GM23338 (cell line): ENCODE data around the gene ARHGEF28. TPM values are rescaled to one million over a fixed set of nuclear protein-coding genes. Genes with fewer than 3 reads are reported as not detected.

ENCODE experiments used
- CREB1 ChIP-seq: fragments of 250-450 bp; sonication (Bioruptor Pico); IDR thresholded peaks from 2 replicates; pipeline ENCODE4 v1.5.0; 2020; ENCODE audit warnings: low read depth, mild to moderate bottlenecking, moderate library complexity
- CTCF ChIP-seq, 2 experiments: fragments of 200-600 bp in 1 of 2; sonication (generic) in 1 of 2; conservative IDR thresholded peaks; 2 replicates each; pipeline versions ENCODE4 v1.5.1 to v1.6.1; 2016 to 2017; ENCODE audit warnings: antibody characterized with exemption in 2 of 2, low read depth in 2 of 2, mild to moderate bottlenecking in 2 of 2, moderate library complexity in 1 of 2
- NANOG ChIP-seq: IDR thresholded peaks from 2 replicates; pipeline ENCODE4 v1.6.1; 2016; ENCODE audit warnings: antibody characterized with exemption, borderline replicate concordance
- REST ChIP-seq: IDR thresholded peaks from one replicate; pipeline ENCODE4 v1.6.1; 2018; ENCODE audit warnings: antibody characterized with exemption; ENCODE audit not compliant: unreplicated experiment
- STAT1 ChIP-seq: IDR thresholded peaks from one replicate; pipeline ENCODE4 v1.6.1; 2016; ENCODE audit warnings: antibody characterized with exemption; ENCODE audit not compliant: unreplicated experiment
- ZNF114 ChIP-seq: fragments of 250-450 bp; sonication (Bioruptor Pico); IDR thresholded peaks from 2 replicates; pipeline ENCODE4 v1.5.0; 2020; ENCODE audit warnings: mild to moderate bottlenecking, moderate library complexity
- polyA plus RNA-seq: library from polyadenylated mRNA; unstranded; fragments of >200 nt; fragmentation: Nextera tagmentation; extraction: Ambion mirVana; gene quantifications from 2 replicates; pipeline ENCODE4 v1.2.1, GENCODE V29; 2016
- total RNA-seq: library from RNA; depleted of rRNA; stranded (reverse); fragments of >200 nt; shearing (Covaris generic); gene quantifications from 2 replicates; pipeline ENCODE4 v1.2.3, GENCODE V29; 2014
- TF ChIP-seq, protein P1 (sequence below): fragments of 250-450 bp; sonication (Bioruptor Pico); IDR thresholded peaks from 2 replicates; pipeline ENCODE4 v1.5.0; 2020; ENCODE audit warnings: mild to moderate bottlenecking, moderate library complexity

Gene ARHGEF28
- total and polyA plus RNA-seq, 2 experiments from 2014 or later = 0.39 to 1.0 TPM

GRCh38 chr5:73915345-73915744, 289.3 kb downstream of the ARHGEF28 start (continued):
- TF ChIP-seq, protein P1, sequence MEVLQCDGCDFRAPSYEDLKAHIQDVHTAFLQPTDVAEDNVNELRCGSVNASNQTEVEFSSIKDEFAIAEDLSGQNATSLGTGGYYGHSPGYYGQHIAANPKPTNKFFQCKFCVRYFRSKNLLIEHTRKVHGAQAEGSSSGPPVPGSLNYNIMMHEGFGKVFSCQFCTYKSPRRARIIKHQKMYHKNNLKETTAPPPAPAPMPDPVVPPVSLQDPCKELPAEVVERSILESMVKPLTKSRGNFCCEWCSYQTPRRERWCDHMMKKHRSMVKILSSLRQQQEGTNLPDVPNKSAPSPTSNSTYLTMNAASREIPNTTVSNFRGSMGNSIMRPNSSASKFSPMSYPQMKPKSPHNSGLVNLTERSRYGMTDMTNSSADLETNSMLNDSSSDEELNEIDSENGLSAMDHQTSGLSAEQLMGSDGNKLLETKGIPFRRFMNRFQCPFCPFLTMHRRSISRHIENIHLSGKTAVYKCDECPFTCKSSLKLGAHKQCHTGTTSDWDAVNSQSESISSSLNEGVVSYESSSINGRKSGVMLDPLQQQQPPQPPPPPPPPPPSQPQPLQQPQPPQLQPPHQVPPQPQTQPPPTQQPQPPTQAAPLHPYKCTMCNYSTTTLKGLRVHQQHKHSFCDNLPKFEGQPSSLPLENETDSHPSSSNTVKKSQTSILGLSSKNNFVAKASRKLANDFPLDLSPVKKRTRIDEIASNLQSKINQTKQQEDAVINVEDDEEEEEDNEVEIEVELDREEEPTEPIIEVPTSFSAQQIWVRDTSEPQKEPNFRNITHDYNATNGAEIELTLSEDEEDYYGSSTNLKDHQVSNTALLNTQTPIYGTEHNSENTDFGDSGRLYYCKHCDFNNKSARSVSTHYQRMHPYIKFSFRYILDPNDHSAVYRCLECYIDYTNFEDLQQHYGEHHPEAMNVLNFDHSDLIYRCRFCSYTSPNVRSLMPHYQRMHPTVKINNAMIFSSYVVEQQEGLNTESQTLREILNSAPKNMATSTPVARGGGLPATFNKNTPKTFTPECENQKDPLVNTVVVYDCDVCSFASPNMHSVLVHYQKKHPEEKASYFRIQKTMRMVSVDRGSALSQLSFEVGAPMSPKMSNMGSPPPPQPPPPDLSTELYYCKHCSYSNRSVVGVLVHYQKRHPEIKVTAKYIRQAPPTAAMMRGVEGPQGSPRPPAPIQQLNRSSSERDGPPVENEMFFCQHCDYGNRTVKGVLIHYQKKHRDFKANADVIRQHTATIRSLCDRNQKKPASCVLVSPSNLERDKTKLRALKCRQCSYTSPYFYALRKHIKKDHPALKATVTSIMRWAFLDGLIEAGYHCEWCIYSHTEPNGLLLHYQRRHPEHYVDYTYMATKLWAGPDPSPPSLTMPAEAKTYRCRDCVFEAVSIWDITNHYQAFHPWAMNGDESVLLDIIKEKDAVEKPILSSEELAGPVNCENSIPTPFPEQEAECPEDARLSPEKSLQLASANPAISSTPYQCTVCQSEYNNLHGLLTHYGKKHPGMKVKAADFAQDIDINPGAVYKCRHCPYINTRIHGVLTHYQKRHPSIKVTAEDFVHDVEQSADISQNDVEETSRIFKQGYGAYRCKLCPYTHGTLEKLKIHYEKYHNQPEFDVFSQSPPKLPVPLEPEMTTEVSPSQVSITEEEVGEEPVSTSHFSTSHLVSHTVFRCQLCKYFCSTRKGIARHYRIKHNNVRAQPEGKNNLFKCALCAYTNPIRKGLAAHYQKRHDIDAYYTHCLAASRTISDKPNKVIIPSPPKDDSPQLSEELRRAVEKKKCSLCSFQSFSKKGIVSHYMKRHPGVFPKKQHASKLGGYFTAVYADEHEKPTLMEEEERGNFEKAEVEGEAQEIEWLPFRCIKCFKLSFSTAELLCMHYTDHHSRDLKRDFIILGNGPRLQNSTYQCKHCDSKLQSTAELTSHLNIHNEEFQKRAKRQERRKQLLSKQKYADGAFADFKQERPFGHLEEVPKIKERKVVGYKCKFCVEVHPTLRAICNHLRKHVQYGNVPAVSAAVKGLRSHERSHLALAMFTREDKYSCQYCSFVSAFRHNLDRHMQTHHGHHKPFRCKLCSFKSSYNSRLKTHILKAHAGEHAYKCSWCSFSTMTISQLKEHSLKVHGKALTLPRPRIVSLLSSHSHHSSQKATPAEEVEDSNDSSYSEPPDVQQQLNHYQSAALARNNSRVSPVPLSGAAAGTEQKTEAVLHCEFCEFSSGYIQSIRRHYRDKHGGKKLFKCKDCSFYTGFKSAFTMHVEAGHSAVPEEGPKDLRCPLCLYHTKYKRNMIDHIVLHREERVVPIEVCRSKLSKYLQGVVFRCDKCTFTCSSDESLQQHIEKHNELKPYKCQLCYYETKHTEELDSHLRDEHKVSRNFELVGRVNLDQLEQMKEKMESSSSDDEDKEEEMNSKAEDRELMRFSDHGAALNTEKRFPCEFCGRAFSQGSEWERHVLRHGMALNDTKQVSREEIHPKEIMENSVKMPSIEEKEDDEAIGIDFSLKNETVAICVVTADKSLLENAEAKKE (CRISPR knock-in tag) = no peak
- TF ChIP-seq NANOG (no peak), ZNF114 (CRISPR knock-in tag) (no peak), REST (no peak), CTCF (conservative IDR thresholded peaks at IDR 0.05; ENCODE audit: low read depth in 2 of 2) (no peak), CREB1 (CRISPR knock-in tag) (no peak), STAT1 (no peak)
